Endothelial cell of umbilical vein (primary cell): Measurements from ENCODE around the gene KAT6B.

Experiments
- EZH2 ChIP-seq: IDR thresholded peaks from 2 replicates; pipeline ENCODE4 v1.6.1; 2012; ENCODE audit warnings: borderline replicate concordance, low read depth, mild to moderate bottlenecking, moderate library complexity, low read length, inconsistent platforms; ENCODE audit not compliant: severe bottlenecking
- POLR2AphosphoS5 ChIP-seq: IDR thresholded peaks from 2 replicates; pipeline ENCODE4 v1.6.1; 2012; ENCODE audit warnings: low read depth, mild to moderate bottlenecking, control low read depth, low read length, moderate library complexity; ENCODE audit not compliant: insufficient read depth
- TF ChIP-seq, protein P1 (sequence below), 2 donors: IDR thresholded peaks; 1 replicate in 1 of 2; 2 replicates in 1 of 2; pipeline ENCODE4 v1.5.1; 2011; ENCODE audit warnings: low read length in 2 of 2, mild to moderate bottlenecking in 2 of 2, moderate library complexity in 2 of 2, control low read depth in 1 of 2, inconsistent platforms in 1 of 2, low read depth in 1 of 2; ENCODE audit not compliant: insufficient read depth in 1 of 2; ENCODE audit errors: extremely low read depth in 1 of 2

DNA sequence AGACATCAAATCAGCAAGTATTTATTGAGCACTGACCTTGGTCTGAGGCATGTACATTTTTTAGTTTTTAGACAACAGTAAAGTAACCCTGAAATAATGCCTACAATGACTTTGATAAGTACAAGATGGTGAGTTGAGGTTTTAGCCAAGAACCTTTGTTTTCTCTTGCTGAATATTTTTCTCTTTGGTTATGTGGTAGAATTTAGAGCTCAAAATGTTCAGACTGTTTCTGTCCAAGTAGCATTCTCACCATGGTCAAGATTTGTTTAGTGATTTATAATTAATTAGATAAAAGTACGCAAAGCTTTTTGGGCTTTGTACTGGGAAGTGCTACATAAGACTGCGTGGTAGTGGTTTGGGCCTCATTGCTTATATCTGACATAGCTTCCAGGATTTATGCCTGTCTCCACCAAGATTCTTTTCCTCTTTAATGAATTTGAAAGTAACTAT, 102.4 kb downstream of the KAT6B start:
- TF ChIP-seq POLR2AphosphoS5 (no peak), EZH2 (no peak)
- TF ChIP-seq, protein P1, sequence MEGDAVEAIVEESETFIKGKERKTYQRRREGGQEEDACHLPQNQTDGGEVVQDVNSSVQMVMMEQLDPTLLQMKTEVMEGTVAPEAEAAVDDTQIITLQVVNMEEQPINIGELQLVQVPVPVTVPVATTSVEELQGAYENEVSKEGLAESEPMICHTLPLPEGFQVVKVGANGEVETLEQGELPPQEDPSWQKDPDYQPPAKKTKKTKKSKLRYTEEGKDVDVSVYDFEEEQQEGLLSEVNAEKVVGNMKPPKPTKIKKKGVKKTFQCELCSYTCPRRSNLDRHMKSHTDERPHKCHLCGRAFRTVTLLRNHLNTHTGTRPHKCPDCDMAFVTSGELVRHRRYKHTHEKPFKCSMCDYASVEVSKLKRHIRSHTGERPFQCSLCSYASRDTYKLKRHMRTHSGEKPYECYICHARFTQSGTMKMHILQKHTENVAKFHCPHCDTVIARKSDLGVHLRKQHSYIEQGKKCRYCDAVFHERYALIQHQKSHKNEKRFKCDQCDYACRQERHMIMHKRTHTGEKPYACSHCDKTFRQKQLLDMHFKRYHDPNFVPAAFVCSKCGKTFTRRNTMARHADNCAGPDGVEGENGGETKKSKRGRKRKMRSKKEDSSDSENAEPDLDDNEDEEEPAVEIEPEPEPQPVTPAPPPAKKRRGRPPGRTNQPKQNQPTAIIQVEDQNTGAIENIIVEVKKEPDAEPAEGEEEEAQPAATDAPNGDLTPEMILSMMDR (IDR thresholded peaks at IDR 0.05; ENCODE audit: extremely low read depth in 1 of 2, insufficient read depth in 1 of 2, low read depth in 1 of 2, low read length in 2 of 2) = no peak
